ENCODE measurements around the gene WDR91.

GRCh38 chr7:135168489-135169140, 42.7 kb downstream of the WDR91 start:
- TF ChIP-seq CTCF (IDR thresholded peaks at IDR 0.05) (no peak), EZH2 (IDR thresholded peaks at IDR 0.05; ENCODE audit: borderline replicate concordance, insufficient read depth, low read depth, low read length, poor library complexity, severe bottlenecking) (no peak)
